PC-3 (cell line): ENCODE measurements around the gene ZW10.

Experiments
- CTCF ChIP-seq: fragments of 300-600 bp; sonication (generic); conservative IDR thresholded peaks from 2 replicates; pipeline ENCODE4 v1.5.1; 2017; ENCODE audit warnings: antibody characterized with exemption, low read depth, mild to moderate bottlenecking, low read length
- EZH2 ChIP-seq: fragments of 300-600 bp; sonication (generic); IDR thresholded peaks from one replicate; pipeline ENCODE4 v1.6.1; 2017; ENCODE audit warnings: antibody characterized with exemption, mild to moderate bottlenecking, low read length; ENCODE audit not compliant: unreplicated experiment
- EZH2phosphoT487 ChIP-seq: fragments of 300-600 bp; sonication (generic); IDR thresholded peaks from 2 replicates; pipeline ENCODE4 v1.6.1; 2018; ENCODE audit warnings: mild to moderate bottlenecking, antibody characterized with exemption, low read length, borderline replicate concordance

- TF ChIP-seq CTCF = no peak
- TF ChIP-seq EZH2 = no peak
- no peak for TF ChIP-seq EZH2phosphoT487
Measured at GRCh38 chr11:113701491-113701890, 72.0 kb downstream of the ZW10 start.
